Hippocampal formation (tissue), 2 donors: ENCODE data around the gene POTEB2.
"Not testable (repeated sequence)": the region's sequence is repeated elsewhere in the genome, so short reads cannot be mapped to it uniquely, and the experiment has no call there.

Experiments used
- DNase-seq, 2 donors: peaks; one replicate each; lab custom pipeline; 2025; lab: John Stamatoyannopoulos, UW

Gene POTEB2

GRCh38 chr15:20866214-20866613 lies at the start of gene POTEB2:
TSS of gene POTEB2 (minus strand) at chr15:20866314. CDS start at chr15:20866281, 33 bp downstream.
- DNase-seq, result not testable (repeated sequence)

DNA sequence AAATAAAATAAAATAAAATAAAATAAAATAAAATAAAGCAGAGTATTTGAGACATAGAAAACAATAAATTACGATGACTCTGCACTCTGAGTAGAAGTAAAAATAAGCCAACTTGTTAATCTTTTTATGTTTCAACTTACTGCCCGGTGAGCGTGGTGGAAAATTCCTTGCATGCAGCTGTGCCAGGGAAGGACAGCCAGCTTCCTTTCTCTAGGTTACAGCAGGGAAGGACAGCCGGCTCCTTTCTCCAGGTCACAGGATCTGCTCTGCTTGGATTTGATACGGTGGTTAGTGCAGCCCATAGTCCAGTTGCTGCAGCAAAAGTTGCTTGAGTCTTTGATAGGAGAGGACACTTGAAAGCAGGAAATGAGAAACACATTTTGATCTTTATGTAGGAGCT lies 13.8 kb upstream of the POTEB2 start:
- DNase-seq, result not testable (repeated sequence)

GRCh38 chr15:20878464-20878863 lies 12.3 kb upstream of the POTEB2 start:
- not testable (repeated sequence) for DNase-seq

GRCh38 chr15:20877819-20878218 lies 11.7 kb upstream of the POTEB2 start:
- not testable (repeated sequence) for DNase-seq
